Aortic smooth muscle cell (primary cell): ENCODE data around the gene PDE4B. TPM values are rescaled to one million over a fixed set of nuclear protein-coding genes. Genes with fewer than 3 reads are reported as not detected.

Experiments used
- total RNA-seq: library from RNA; depleted of rRNA; stranded (reverse); fragments of >200 nt; gene quantifications from 2 replicates; pipeline ENCODE4 v1.2.3, GENCODE V29; 2014

Gene PDE4B
- total RNA-seq: 37.2 and 127 TPM in 2 replicates

DNA sequence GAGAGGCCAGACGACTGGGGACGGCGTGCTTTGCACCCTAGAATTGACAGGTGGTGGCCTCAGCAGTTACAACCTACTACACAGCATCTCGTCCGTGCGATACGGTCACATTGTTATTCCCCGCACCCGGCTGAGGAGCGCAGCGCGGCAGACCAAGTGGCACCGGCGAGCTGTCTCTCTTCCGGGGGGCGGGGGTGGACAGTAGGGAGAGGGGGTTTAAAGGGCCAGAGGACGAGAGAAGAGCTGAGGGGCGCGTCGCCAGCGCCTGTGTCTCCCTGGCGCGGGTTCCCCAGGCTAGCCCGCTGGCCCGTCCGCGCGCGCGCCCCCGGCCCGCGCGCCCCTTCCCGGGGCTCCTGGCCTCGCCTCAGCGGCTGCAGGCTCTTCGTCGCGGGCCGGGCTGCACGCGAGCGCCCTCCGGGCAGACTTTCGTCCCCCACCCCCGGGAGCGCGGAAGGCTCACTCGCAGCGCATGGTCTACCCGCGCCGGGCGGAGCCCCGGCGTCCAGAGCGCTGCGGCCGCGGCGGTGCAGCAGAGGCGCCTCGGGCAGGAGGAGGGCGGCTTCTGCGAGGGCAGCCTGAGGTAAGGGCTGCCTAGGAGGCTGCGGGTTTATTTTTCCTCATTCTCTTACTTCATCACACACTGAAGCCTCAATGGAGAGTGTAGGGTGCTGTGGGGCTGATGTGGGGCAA is at the start of gene PDE4B:
PDE4B (plus strand) TSS at position 227 of the 690 bp plus-strand sequence.

